NCI-H2196 (cell line): ENCODE measurements around the gene CA10.

ENCODE experiments used
- DNase-seq: peaks from one replicate; lab custom pipeline; 2025; ENCODE audit not compliant: unreplicated experiment; lab: John Stamatoyannopoulos, UW

Gene CA10

DNA sequence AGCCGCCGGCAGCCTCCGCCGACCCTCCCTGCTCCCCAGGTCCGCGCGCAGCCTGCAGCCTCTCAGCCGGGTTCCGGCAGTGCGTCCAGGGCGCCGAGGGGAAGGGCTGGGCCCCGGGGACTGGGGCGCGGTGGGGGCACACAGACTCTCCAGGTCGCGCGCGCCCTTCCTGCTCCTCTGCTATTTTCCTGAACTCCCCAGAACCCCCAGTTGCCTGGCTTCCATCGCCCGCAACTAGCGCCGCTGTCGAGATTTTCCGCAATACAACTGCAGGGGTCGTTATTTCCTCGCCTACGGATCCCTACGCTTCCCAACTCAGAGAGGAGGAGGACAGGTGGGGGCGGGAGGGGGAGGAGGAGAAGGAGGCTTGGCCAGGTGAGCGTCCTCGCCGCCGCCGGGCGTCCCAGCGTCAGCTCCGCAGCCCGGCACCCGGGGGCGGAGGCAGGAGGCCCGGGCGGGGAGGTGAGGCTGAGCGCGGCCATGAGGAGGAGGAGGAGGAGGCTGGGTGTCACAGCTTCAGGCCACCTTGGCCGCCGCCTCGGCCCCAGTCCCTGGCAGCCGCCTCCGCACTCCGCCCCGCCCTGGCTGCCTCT lies at the start of gene CA10:
Gene CA10, minus strand, starts transcription at position 265 of the 593 bp plus-strand sequence.
- peak; percentile 86 for DNase-seq

GRCh38 chr17:52207796-52208195 lies 49.3 kb upstream of the CA10 start:
- DNase-seq: no peak

DNA sequence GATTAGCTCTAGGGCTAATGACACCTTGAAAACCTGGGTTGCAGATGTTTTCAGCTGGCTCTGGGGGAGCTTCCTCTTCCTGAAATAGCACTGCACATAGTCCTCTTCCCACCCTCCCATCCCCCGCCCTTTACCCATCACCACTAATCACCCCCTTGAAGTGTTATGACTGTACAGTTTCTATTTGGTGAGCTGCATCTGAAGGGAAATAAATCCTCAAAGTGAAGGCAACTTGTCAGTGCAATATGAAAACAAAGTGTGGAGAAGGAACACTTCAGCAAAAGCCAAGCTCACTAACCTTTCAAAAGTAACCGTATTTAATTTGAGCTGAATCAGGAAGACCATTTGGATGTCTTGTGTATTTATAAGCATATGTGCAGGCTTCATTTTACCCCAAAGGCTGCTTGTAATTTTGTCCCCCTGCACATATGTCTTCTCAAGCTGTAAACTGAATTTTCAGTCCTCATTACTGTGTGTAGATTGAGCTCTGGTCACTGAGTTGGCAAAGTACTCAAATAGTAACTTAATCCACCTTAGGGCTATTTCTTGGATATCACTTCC lies 44.1 kb upstream of the CA10 start:
- no peak for DNase-seq

GRCh38 chr17:52201767-52202519 lies 43.4 kb upstream of the CA10 start:
- DNase-seq: no peak

GRCh38 chr17:52191491-52191890 lies 33.0 kb upstream of the CA10 start:
- DNase-seq: no peak

- peak; percentile 59 for DNase-seq
Observed at GRCh38 chr17:52181782-52182181, 23.3 kb upstream of the CA10 start.

- no peak for DNase-seq
Observed at GRCh38 chr17:52178012-52178411, 19.5 kb upstream of the CA10 start.

GRCh38 chr17:52170963-52171572 lies 12.6 kb upstream of the CA10 start:
- peak; percentile 72 for DNase-seq

DNA sequence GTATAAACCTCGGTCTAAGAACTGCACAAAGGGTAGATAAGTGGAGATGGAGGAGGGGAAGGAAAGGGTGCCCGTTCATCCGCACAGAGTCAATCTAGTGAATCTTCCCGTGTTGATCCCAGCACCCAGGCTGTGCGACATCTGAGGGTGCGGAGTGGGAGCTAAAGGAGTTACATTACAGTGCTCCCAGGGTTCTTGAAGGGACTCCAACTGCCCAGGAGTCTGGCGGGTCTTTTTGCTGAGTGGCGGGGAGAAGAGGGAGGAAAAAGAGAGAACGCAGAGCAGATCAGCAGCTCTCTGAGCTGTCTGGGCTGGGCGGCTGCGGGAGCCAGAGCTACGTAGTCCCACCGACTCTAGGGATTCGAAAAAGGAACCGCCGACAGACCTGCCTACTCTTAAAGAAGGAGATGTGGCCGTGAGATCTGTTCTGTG lies 1.6 kb upstream of the CA10 start:
- no peak for DNase-seq

DNA sequence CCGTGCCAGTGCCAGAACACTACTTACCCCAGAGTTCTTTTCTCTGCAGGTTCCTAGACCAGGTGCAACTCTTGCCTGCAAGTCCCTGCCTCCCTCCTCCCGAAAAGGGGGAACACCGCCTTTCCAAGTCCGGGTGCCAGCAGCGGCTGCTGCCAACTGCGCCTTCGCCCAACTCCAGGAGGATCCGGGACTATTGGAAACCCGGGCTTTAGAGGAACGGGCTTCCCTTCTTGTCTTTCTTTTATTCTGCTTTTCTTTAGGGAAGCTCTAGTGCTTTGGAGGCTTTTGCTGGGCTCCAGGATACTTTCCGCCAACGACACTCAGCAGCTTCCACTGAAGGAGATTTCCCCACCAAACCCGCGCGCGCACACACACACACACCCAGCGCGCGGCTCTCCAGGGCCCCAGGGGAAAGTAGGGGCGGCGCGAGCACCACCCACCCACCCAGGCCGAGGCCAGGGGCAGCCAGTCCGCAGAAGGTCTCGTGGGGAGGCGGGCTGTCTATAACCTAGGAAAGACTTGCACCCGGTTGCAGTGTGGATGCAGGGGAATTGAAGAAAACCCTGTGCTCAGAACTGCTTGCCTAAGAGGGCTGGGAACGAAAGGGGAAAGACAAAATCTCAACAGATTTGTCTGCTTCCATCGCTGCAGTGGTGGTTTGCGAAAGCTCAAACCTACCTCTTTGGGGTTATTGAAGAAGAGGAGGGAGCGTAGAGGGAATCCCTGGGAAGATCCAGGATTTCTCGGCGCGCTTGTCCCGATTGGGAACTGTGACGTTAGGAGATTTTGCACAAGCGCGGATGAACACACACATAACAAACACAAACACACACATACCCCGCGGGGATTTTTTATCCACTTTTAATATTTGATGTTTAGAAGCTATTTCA lies 977 bp upstream of the CA10 start:
- DNase-seq: peak; percentile 10

- peak; percentile 63 for DNase-seq
Observed at GRCh38 chr17:52157603-52158449, 688 bp downstream of the CA10 start.

DNA sequence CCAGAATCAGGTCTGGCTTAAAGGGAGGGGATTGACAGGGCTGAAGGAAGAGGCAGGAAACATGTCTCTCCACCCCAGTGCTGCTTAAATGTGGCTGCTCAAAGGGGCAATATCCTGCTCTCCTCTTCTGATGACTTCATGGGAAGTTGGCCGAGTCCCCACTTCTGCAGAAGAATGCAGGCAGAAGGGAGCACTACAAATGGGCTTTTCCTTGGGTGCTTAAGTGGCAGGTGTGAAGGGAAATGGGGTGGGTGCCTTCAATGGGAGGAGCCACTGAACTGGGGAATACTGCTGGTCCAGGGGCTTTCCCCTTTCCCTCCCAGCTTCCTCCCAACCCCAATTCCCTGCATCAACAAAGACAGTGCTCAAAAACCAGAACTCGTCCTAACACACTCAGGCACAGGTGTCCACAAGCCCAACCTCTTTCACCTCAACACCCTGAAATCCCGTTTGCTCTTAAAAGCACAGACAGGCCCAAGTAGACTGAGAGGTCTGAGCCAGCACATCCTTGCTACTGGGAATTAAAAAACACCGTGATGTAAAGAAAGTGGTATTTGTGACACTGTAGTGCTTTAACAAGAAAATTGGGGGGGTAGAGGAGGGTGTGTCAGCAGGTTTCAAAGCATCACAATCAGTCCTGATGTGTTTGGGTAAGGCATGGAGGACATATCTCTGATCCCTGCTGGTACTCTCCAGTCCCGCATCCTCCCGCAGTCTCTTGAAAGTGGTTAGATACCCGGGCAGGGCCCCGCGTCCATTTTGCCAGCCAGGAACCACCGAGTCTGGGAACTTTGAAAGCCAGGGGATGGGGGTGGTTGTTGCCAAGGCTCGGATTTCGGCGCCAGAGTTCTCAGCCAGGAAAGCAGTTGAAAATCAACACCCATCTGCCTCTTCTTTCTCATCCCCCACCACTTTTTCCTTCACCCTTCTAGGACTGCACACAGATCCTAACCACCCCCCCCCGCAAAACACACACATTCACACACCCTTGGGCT lies 1.6 kb downstream of the CA10 start:
- peak; percentile 35 for DNase-seq

DNA sequence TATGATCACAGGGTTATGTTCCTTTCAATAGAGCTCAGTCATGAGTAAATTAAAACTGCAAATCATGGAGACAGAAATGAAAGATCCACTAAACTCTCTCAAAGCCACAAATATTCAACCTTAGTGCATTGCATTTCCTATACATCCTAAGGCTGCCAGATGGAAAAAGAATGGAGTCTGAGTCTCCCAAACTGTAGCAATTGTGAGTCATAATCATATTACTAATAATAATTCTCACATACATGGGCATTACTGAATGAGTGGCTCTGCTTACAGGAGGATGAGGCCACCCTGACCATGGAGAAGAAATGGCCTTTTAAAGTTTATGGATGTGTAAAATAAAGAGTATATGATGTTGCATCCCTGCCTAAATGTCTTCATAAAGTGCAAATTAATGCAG lies 3.2 kb downstream of the CA10 start:
- no peak for DNase-seq

- no peak for DNase-seq
Observed at GRCh38 chr17:52154466-52154865, 4.0 kb downstream of the CA10 start.

GRCh38 chr17:52150935-52151334 lies 7.6 kb downstream of the CA10 start:
- DNase-seq: no peak

DNA sequence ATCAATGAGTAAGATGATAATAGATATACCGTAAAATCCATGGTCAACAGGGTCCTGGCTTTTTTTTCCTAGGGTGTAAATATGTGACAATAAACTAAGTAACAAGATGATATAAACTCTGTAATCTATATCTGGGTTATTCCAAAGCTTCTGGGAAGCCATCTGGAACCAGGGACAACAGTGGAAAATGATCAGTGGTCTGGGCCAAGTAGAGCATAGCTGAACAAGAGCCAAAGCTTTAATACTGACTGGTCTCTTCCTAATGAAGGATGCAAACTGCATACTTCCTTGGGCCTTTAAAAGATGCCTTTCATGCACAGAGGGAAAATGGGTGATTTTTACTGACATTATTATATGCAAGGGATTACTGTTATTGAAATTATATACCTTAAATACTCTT lies 8.9 kb downstream of the CA10 start:
- no peak for DNase-seq

GRCh38 chr17:52148969-52149351 lies 9.6 kb downstream of the CA10 start:
- DNase-seq: peak; percentile 77

- DNase-seq: no peak
Observed at GRCh38 chr17:52148288-52148968, 10.1 kb downstream of the CA10 start.
